PC-3 (cell line): ENCODE data around the gene FAXDC2. TPM values are rescaled to one million over a fixed set of nuclear protein-coding genes. Genes with fewer than 3 reads are reported as not detected.
A peak's percentile ranks its signal among the peaks of the same experiment; 100 is the strongest.

Experiments used
- ATAC-seq: fragments of 200-7000 bp; cut with Tn5 transposase; 2 replicates; pipeline ENCODE4 v1.9.1; 2020; ENCODE audit warnings: mild to moderate bottlenecking, moderate library complexity
- BruUV-seq: library from RNA; stranded (reverse); fragments of 400-500 nt; replicated peaks from 2 replicates; lab custom pipeline; 2021; lab: Mats Ljungman, UMichigan
- CTCF ChIA-PET: fragments of 300-600 bp; sonication (Branson Sonifier 250); formaldehyde crosslinking; loops from one replicate; lab custom pipeline; 2022; ENCODE audit warnings: antibody characterized with exemption; lab: Charles Lee
- POLR2A ChIA-PET: fragments of 300-600 bp; sonication (Branson Sonifier 250); formaldehyde crosslinking; loops from one replicate; lab custom pipeline; 2022; ENCODE audit warnings: antibody characterized with exemption; ENCODE audit not compliant: unreplicated experiment; lab: Charles Lee
- DNase-seq: peaks from one replicate; pipeline ENCODE4 v3.0.0-alpha.2; 2015
- H2AFZ ChIP-seq: fragments of 300-600 bp; sonication (generic); 2 replicates; pipeline ENCODE4 v1.6.0; 2016; ENCODE audit warnings: antibody characterized with exemption, low read length
- H3F3A ChIP-seq: fragments of 300-600 bp; sonication (generic); one replicate; pipeline ENCODE4 v1.6.0; 2017; ENCODE audit warnings: antibody characterized with exemption, low read length, control low read depth, mild to moderate bottlenecking; ENCODE audit not compliant: unreplicated experiment
- H3K27ac ChIP-seq: fragments of 300-600 bp; sonication (generic); 2 replicates; pipeline ENCODE4 v1.5.1; 2016; ENCODE audit warnings: mild to moderate bottlenecking, low read length
- H3K27me3 ChIP-seq: fragments of 300-600 bp; sonication (generic); 2 replicates; pipeline ENCODE4 v1.6.1; 2016; ENCODE audit warnings: low read length, mixed read lengths
- H3K36me3 ChIP-seq: fragments of 300-600 bp; sonication (generic); 2 replicates; pipeline ENCODE4 v1.6.1; 2016; ENCODE audit warnings: low read depth, mixed run types, low read length, mixed read lengths
- H3K4me1 ChIP-seq: fragments of 300-600 bp; sonication (generic); 2 replicates; pipeline ENCODE4 v1.5.1; 2016; ENCODE audit warnings: low read length; ENCODE audit not compliant: insufficient read depth
- H3K4me2 ChIP-seq: fragments of 300-600 bp; sonication (generic); 2 replicates; pipeline ENCODE4 v1.6.0; 2016; ENCODE audit warnings: low read length
- H3K4me3 ChIP-seq: fragments of 300-600 bp; sonication (generic); 2 replicates; pipeline ENCODE4 v1.5.1; 2016; ENCODE audit warnings: mild to moderate bottlenecking, low read length, mixed read lengths
- H3K79me2 ChIP-seq: fragments of 300-600 bp; sonication (generic); 2 replicates; pipeline ENCODE4 v1.6.1; 2017; ENCODE audit warnings: low read length, mixed read lengths
- H3K9ac ChIP-seq: fragments of 300-600 bp; sonication (generic); 2 replicates; pipeline ENCODE4 v1.6.0; 2016; ENCODE audit warnings: mild to moderate bottlenecking, low read length
- H3K9me2 ChIP-seq: fragments of 300-600 bp; sonication (generic); replicated peaks from 2 replicates; pipeline ENCODE4 v1.6.1; 2016; ENCODE audit warnings: mixed run types, low read length, mixed read lengths
- H3K9me3 ChIP-seq: fragments of 300-600 bp; sonication (generic); 2 replicates; pipeline ENCODE4 v1.6.1; 2016; ENCODE audit warnings: low read length, mixed read lengths
- H4K20me1 ChIP-seq: fragments of 300-600 bp; sonication (generic); 2 replicates; pipeline ENCODE4 v1.6.1; 2016; ENCODE audit warnings: low read length, mixed read lengths
- EZH2 ChIP-seq: fragments of 300-600 bp; sonication (generic); IDR thresholded peaks from one replicate; pipeline ENCODE4 v1.6.1; 2017; ENCODE audit warnings: antibody characterized with exemption, mild to moderate bottlenecking, low read length; ENCODE audit not compliant: unreplicated experiment
- EZH2phosphoT487 ChIP-seq: fragments of 300-600 bp; sonication (generic); IDR thresholded peaks from 2 replicates; pipeline ENCODE4 v1.6.1; 2018; ENCODE audit warnings: mild to moderate bottlenecking, antibody characterized with exemption, low read length, borderline replicate concordance
- intact Hi-C: fragments of 100-400 bp; cut with micrococcal nuclease; formaldehyde crosslinking; loops from 2 replicates; pipeline ENCODE4 v1.9.0; 2023
- total RNA-seq: library from RNA; depleted of rRNA; stranded (reverse); fragments of >200 nt; gene quantifications from 2 replicates; pipeline ENCODE4 v1.2.3, GENCODE V29; 2014
- TF ChIP-seq, protein P1 (sequence below): fragments of 300-600 bp; sonication (generic); conservative IDR thresholded peaks from 2 replicates; pipeline ENCODE4 v1.5.1; 2017; ENCODE audit warnings: antibody characterized with exemption, low read depth, mild to moderate bottlenecking, low read length

The FAXDC2 gene
- total RNA-seq, 1 experiment from 2014 or later = not detected

- TF ChIP-seq EZH2phosphoT487 (no peak), EZH2 (no peak)
- TF ChIP-seq, protein P1, sequence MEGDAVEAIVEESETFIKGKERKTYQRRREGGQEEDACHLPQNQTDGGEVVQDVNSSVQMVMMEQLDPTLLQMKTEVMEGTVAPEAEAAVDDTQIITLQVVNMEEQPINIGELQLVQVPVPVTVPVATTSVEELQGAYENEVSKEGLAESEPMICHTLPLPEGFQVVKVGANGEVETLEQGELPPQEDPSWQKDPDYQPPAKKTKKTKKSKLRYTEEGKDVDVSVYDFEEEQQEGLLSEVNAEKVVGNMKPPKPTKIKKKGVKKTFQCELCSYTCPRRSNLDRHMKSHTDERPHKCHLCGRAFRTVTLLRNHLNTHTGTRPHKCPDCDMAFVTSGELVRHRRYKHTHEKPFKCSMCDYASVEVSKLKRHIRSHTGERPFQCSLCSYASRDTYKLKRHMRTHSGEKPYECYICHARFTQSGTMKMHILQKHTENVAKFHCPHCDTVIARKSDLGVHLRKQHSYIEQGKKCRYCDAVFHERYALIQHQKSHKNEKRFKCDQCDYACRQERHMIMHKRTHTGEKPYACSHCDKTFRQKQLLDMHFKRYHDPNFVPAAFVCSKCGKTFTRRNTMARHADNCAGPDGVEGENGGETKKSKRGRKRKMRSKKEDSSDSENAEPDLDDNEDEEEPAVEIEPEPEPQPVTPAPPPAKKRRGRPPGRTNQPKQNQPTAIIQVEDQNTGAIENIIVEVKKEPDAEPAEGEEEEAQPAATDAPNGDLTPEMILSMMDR = no peak
- intact Hi-C loops = loop anchor here (1.0 to 5.0 kb wide), 3 partner anchors 46 to 103 kb away; partner anchors contain the start of genes LARP1 and MRPL22
- Histone ChIP-seq H3K27me3 (no peaks in the 10 kb centered on the region), H3K27ac (peak within 1 kb of the TSS; percentile 88), H3K79me2 (peaks cover 50% of the 10 kb centered on the region), H2AFZ (peak within 1 kb of the TSS; percentile 76), H3F3A (no peaks in the 10 kb centered on the region), H3K9me2 (no peaks in the 10 kb centered on the region), H4K20me1 (no peaks in the 10 kb centered on the region), H3K4me2 (peak within 1 kb of the TSS; percentile 95), H3K9ac (peak within 1 kb of the TSS; percentile 81), H3K9me3 (no peaks in the 10 kb centered on the region), H3K36me3 (no peaks in the 10 kb centered on the region; the same call in 1 of the 2 replicates), H3K4me3 (peak within 1 kb of the TSS; percentile 93), H3K4me1 (peaks cover 11% of the 10 kb centered on the region; the same call in 1 of the 2 replicates)
- CTCF ChIA-PET = no interaction called here
- BruUV-seq = no TSS peak
- ATAC-seq (peak; percentile 69), DNase-seq (peak; percentile 89)
- POLR2A ChIA-PET = interaction anchor here (0.6 kb wide), 1 partner anchor 38 kb away, joined by 3 read pairs; no protein-coding TSS in a partner anchor
Measured at GRCh38 chr5:154858297-154858971, 8.0 kb upstream of the FAXDC2 start, which contains the start of gene CNOT8. Gene CNOT8, plus strand, starts transcription at chr5:154858627. Its CDS starts 4,652 bp downstream, at chr5:154863279.

DNA sequence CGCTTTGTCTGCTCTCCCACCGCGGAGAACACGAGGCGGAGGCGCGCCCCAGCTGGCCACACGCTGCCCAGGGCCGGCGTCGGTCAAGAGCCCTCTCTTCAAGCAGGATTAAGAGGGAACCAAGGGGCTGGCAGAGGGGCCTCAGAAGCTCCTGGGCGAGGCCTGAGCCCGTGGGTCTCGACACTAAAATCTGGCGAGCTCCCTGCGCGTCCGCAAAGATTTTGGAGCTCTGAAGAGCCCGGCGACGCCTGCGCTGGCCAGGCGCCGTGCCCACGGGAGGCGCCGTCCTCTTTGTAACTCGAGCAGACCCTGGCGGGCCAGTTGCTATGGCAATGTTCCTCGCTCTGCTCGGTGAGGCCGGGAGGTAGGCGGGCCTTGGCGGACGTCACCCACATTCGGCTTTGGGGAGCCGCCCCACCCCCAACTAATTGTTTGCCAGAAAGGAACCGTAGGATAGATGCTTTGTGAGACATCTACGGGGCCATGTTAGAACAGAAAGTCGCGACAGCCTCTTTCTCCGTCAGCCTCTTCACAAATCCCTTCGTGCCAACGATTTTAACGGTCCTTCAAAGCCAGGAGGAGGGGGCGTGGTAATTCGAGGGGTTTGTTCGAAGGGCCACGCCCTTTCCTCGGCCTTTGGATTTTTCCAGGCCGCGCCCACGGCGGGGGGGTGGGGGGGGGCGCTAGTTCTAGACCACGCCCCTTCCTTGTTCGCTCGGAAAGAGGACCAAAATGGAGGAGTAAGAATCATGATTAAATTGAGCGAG lies 7.3 kb upstream of the FAXDC2 start:
- Histone ChIP-seq H3K27me3 (no peaks in the 10 kb centered on the region), H4K20me1 (no peaks in the 10 kb centered on the region), H3K36me3 (no peaks in the 10 kb centered on the region), H3K9me3 (no peaks in the 10 kb centered on the region), H2AFZ (peak overlapping the region; percentile 69), H3K4me3 (peak overlapping the region; percentile 93), H3F3A (no peaks in the 10 kb centered on the region), H3K4me2 (peak overlapping the region; percentile 95), H3K9me2 (no peaks in the 10 kb centered on the region), H3K9ac (peak overlapping the region; percentile 81), H3K4me1 (peaks cover 11% of the 10 kb centered on the region; the same call in 1 of the 2 replicates), H3K27ac (peak overlapping the region; percentile 88), H3K79me2 (peaks cover 43% of the 10 kb centered on the region)
- BruUV-seq = TSS peak; percentile 84
- POLR2A ChIA-PET = no interaction called here
- TF ChIP-seq, protein P1 = no peak
- no peak for TF ChIP-seq EZH2phosphoT487
- TF ChIP-seq EZH2 = no peak
- CTCF ChIA-PET = interaction anchor here (0.7 kb wide), 1 partner anchor 208 kb away, joined by 5 read pairs; no protein-coding TSS in a partner anchor
- DNase-seq = peak; percentile 88
- peak; percentile 86 for ATAC-seq
- intact Hi-C loops = loop anchor here (1.0 to 5.0 kb wide), 3 partner anchors 45 to 102 kb away; partner anchors contain the start of genes LARP1 and MRPL22
